Upper lobe of right lung (tissue), 1 donor: Measurements from ENCODE around the gene GPR101. TPM values are rescaled to one million over a fixed set of nuclear protein-coding genes. Genes with fewer than 3 reads are reported as not detected.

Experiments used
- ATAC-seq: fragments of 200-7000 bp; cut with Tn5 transposase; one replicate; pipeline ENCODE4 v1.9.1; 2020; ENCODE audit warnings: mild to moderate bottlenecking, moderate library complexity
- DNase-seq: peaks from one replicate; pipeline ENCODE4 v3.0.0-alpha.2; 2020
- H3K27ac ChIP-seq: fragments of 200-600 bp; one replicate; pipeline ENCODE4 v1.8.0; 2022
- H3K27me3 ChIP-seq: fragments of 200-600 bp; one replicate; pipeline ENCODE4 v1.8.0; 2022; ENCODE audit warnings: mild to moderate bottlenecking
- H3K36me3 ChIP-seq: fragments of 200-600 bp; one replicate; pipeline ENCODE4 v1.8.0; 2022
- H3K4me1 ChIP-seq: fragments of 200-600 bp; one replicate; pipeline ENCODE4 v1.8.0; 2022
- H3K4me3 ChIP-seq: fragments of 200-600 bp; one replicate; pipeline ENCODE4 v1.8.0; 2022; ENCODE audit warnings: mild to moderate bottlenecking
- H3K9me3 ChIP-seq: fragments of 200-600 bp; one replicate; pipeline ENCODE4 v1.8.0; 2022
- intact Hi-C: fragments of 100-400 bp; cut with DNase I; formaldehyde crosslinking; loops from one replicate; pipeline ENCODE4 v1.11.0; 2022
- total RNA-seq: library from RNA; stranded (reverse); fragmentation: NEBNext Ultra II Directional; extraction: Animal tissue kit (Norgen Biotek cat#: 25700); gene quantifications from one replicate; pipeline ENCODE4 v1.2.1, GENCODE V29; 2021
- TF ChIP-seq, protein P1 (sequence below): fragments of 200-600 bp; IDR thresholded peaks from one replicate; pipeline ENCODE4 v1.8.0; 2022; ENCODE audit warnings: antibody characterized with exemption
- donor health status: DM: no; HTN: yes; CAD: no; lungs with severe emphysema.

Gene GPR101
- total RNA-seq, 1 donor from 2014 or later: not detected

DNA sequence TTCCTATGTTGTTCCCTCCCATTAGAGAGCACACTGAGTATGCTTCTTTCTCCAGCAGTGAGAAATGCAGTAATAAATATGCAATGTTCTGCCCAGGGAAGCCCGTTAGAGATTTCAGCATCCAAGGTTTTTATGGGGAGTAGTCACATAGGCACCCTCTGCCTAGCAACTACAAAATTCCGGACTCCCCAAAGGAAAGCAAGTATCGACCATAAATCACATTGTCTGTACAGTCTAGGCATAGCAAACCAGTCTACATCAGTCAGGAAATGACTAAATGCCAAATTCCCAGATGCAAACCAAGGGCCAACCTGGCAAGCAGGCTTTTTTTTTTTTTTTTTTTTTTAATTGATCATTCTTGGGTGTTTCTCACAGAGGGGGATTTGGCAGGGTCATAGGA is 34.8 kb downstream of the GPR101 start:
- no peak for DNase-seq
- Histone ChIP-seq H3K27me3 (no peaks in the 10 kb centered on the region), H3K36me3 (no peaks in the 10 kb centered on the region), H3K4me1 (no peaks in the 10 kb centered on the region), H3K27ac (no peak overlapping the region), H3K4me3 (no peak overlapping the region), H3K9me3 (no peaks in the 10 kb centered on the region)
- TF ChIP-seq, protein P1, sequence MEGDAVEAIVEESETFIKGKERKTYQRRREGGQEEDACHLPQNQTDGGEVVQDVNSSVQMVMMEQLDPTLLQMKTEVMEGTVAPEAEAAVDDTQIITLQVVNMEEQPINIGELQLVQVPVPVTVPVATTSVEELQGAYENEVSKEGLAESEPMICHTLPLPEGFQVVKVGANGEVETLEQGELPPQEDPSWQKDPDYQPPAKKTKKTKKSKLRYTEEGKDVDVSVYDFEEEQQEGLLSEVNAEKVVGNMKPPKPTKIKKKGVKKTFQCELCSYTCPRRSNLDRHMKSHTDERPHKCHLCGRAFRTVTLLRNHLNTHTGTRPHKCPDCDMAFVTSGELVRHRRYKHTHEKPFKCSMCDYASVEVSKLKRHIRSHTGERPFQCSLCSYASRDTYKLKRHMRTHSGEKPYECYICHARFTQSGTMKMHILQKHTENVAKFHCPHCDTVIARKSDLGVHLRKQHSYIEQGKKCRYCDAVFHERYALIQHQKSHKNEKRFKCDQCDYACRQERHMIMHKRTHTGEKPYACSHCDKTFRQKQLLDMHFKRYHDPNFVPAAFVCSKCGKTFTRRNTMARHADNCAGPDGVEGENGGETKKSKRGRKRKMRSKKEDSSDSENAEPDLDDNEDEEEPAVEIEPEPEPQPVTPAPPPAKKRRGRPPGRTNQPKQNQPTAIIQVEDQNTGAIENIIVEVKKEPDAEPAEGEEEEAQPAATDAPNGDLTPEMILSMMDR: no peak
- ATAC-seq: no peak
- intact Hi-C loops: no loop called here

Other genes starting within 250 kb of the GPR101 start
- gene RBMX, start 153.3 kb downstream of the GPR101 start, total RNA-seq: 114 TPM